ENCODE data around the gene CYP46A1. TPM values are rescaled to one million over a fixed set of nuclear protein-coding genes. Genes with fewer than 3 reads are reported as not detected.
A peak's percentile ranks its signal among the peaks of the same experiment; 100 is the strongest.

CYP46A1 gene
- total and polyA plus RNA-seq, 2 experiments from 2014 or later = 0.47 to 1.7 TPM

DNA sequence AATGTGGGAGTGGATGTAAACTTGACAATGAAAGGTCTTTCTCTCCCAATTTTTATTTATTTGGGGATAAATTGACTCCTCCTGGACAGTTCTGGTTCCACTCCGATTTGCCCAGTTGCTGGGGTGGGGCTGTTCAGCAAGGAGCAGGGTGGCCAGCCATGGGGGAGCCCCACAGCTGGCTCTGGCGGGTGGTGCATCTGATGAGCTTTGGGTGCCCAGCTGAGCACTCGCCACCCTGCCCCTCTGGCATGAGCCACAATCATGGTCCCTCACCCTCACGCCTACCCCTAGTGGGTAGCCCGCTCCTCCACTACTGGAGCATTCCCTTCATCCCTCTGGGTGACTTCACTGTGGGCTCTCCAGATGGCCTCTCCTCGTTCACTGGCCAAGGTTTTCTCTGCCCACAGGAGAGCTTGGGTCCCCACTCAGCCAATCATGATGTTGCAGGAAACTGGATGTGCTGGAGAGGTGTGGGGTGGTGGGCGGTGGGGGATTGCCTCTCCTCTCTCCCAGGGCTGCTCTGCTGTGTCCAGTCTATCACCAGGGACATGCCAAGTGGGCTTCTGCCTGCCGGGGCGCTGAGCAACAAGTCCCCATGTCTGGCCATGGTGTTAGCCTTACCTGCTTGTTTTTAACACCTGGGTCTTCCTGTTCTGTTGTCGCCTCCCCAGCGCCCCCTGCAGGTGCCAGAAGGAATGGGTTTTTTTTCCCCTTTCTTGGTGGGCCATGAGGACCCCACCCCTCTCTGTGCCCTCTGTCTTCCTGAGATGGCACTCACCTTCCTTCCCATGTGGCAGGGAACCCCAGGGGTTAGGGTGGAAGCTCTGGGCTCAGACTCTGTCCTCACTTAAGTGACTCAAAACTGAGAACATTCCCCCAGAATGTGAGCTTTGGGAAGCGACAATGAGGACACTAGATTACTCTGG lies 3.4 kb downstream of the CYP46A1 start:
- no peak for DNase-seq (ENCODE audit: low spot score)
- TF ChIP-seq EZH2phosphoT487 (IDR thresholded peaks at IDR 0.05; ENCODE audit: low read depth, severe bottlenecking, unreplicated experiment) (no peak), EZH2 (IDR thresholded peaks at IDR 0.05; ENCODE audit: borderline replicate concordance) (no peak)
- TF ChIP-seq, protein P1, sequence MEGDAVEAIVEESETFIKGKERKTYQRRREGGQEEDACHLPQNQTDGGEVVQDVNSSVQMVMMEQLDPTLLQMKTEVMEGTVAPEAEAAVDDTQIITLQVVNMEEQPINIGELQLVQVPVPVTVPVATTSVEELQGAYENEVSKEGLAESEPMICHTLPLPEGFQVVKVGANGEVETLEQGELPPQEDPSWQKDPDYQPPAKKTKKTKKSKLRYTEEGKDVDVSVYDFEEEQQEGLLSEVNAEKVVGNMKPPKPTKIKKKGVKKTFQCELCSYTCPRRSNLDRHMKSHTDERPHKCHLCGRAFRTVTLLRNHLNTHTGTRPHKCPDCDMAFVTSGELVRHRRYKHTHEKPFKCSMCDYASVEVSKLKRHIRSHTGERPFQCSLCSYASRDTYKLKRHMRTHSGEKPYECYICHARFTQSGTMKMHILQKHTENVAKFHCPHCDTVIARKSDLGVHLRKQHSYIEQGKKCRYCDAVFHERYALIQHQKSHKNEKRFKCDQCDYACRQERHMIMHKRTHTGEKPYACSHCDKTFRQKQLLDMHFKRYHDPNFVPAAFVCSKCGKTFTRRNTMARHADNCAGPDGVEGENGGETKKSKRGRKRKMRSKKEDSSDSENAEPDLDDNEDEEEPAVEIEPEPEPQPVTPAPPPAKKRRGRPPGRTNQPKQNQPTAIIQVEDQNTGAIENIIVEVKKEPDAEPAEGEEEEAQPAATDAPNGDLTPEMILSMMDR (IDR thresholded peaks at IDR 0.05; ENCODE audit: poor library complexity) = peak; percentile 55
- Histone ChIP-seq H3K9me2 (replicated peaks; ENCODE audit: insufficient read depth) (no peaks in the 10 kb centered on the region), H3K4me3 (no peak overlapping the region), H3K79me2 (no peaks in the 10 kb centered on the region), H3K36me3 (replicated peaks; ENCODE audit: insufficient read depth, low read depth) (no peaks in the 10 kb centered on the region), H4K20me1 (ENCODE audit: insufficient read depth, poor library complexity, severe bottlenecking) (no peaks in the 10 kb centered on the region), H3K27me3 (peaks cover 3% of the 10 kb centered on the region), H3K27ac (no peak overlapping the region), H3K4me1 (ENCODE audit: insufficient read depth) (peaks cover 7% of the 10 kb centered on the region), H3K9me3 (ENCODE audit: low read depth) (no peaks in the 10 kb centered on the region), H2AFZ (no peak overlapping the region), H3K4me2 (no peak overlapping the region)
- 67% methylated on average over 12 of the region's 12 CpGs for WGBS (ENCODE audit: low lambda C conversion rate, missing lambda C conversion rate)

DNA sequence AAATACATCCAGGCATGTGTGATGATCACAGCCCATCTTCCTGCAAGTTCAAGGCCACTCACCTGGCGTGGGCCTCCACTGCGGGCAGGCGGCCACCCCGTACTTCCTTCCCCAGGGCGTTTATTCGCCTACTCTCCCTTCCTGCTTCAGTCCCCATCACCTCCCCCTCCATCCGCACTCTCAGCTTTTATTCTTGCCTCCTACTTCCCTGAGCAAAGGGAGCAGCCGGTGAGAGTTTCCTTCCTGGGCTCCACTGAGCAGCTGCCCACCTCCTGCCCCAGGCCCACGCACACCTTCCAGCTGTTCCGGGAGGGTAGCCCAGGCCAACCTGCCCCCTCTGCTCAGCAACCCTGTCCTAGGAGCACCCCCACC lies 4.1 kb downstream of the CYP46A1 start:
- peaks cover 3% of the 10 kb centered on the region for H3K27me3 ChIP-seq
- H2AFZ ChIP-seq = no peak overlapping the region
- H3K4me1 ChIP-seq (ENCODE audit: insufficient read depth) = peaks cover 3% of the 10 kb centered on the region
- no peak for DNase-seq (ENCODE audit: low spot score)
- no peak overlapping the region for H3K27ac ChIP-seq
- no peaks in the 10 kb centered on the region for H3K79me2 ChIP-seq
- H3K36me3 ChIP-seq (replicated peaks; ENCODE audit: insufficient read depth, low read depth) = no peaks in the 10 kb centered on the region
- H4K20me1 ChIP-seq (ENCODE audit: insufficient read depth, poor library complexity, severe bottlenecking) = no peaks in the 10 kb centered on the region
- no peaks in the 10 kb centered on the region for H3K9me3 ChIP-seq (ENCODE audit: low read depth)
- TF ChIP-seq EZH2 (IDR thresholded peaks at IDR 0.05; ENCODE audit: borderline replicate concordance) = no peak
- TF ChIP-seq, protein P1 (IDR thresholded peaks at IDR 0.05; ENCODE audit: poor library complexity) = no peak
- no peak for TF ChIP-seq EZH2phosphoT487 (IDR thresholded peaks at IDR 0.05; ENCODE audit: low read depth, severe bottlenecking, unreplicated experiment)
- no peak overlapping the region for H3K4me3 ChIP-seq
- WGBS (ENCODE audit: low lambda C conversion rate, missing lambda C conversion rate) = 74% methylated on average over 10 of the region's 10 CpGs
- H3K9me2 ChIP-seq (replicated peaks; ENCODE audit: insufficient read depth) = no peaks in the 10 kb centered on the region
- H3K4me2 ChIP-seq = no peak overlapping the region

DNA sequence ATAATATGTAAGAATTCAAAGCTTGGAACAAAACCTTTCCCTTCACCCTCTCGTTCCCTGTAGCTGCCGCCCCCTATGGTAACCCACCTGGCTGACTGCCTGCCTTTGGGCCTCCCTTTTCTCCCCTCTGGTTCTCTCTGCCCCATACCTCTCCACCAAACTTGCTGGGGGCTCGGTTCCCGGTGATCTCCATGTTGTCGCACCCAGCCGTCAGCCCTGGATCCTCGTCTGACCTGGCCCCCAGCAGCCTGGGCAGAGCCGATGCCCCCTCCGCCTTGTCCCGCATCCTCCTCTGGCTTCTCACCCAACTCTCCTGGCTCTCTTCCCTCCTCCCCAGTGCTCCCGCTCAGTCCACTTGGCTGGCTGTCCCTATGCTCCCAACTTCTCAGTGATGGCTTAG lies 4.5 kb downstream of the CYP46A1 start:
- Histone ChIP-seq H3K79me2 (no peaks in the 10 kb centered on the region), H3K36me3 (replicated peaks; ENCODE audit: insufficient read depth, low read depth) (no peaks in the 10 kb centered on the region), H3K27ac (no peak overlapping the region), H2AFZ (no peak overlapping the region), H3K27me3 (peaks cover 3% of the 10 kb centered on the region), H4K20me1 (ENCODE audit: insufficient read depth, poor library complexity, severe bottlenecking) (no peaks in the 10 kb centered on the region), H3K4me1 (ENCODE audit: insufficient read depth) (peaks cover 3% of the 10 kb centered on the region), H3K4me3 (no peak overlapping the region), H3K9me3 (ENCODE audit: low read depth) (no peaks in the 10 kb centered on the region), H3K9me2 (replicated peaks; ENCODE audit: insufficient read depth) (no peaks in the 10 kb centered on the region), H3K4me2 (no peak overlapping the region)
- no peak for DNase-seq (ENCODE audit: low spot score)
- WGBS (ENCODE audit: low lambda C conversion rate, missing lambda C conversion rate) = 95% methylated on average over 11 of the region's 11 CpGs
- TF ChIP-seq EZH2 (IDR thresholded peaks at IDR 0.05; ENCODE audit: borderline replicate concordance) (no peak), EZH2phosphoT487 (IDR thresholded peaks at IDR 0.05; ENCODE audit: low read depth, severe bottlenecking, unreplicated experiment) (no peak)
- TF ChIP-seq, protein P1 (IDR thresholded peaks at IDR 0.05; ENCODE audit: poor library complexity) = no peak

Measured in hepatocyte (in vitro differentiated cells).